Measurements from ENCODE around the gene NTSR1.

NTSR1 gene

GRCh38 chr20:62776035-62776691, 67.5 kb downstream of the NTSR1 start:
- no peak overlapping the region for H3K4me3 ChIP-seq (replicated peaks in 1 of 2; ENCODE audit: low read depth in 2 of 2, low read length in 2 of 2)
- no peak for TF ChIP-seq CTCF (IDR thresholded peaks at IDR 0.05; ENCODE audit: low read depth, low read length)
- no peak for DNase-seq (ENCODE audit: low read depth in 2 of 2)

GRCh38 chr20:62776692-62777527, 68.3 kb downstream of the NTSR1 start:
- no peak for TF ChIP-seq CTCF (IDR thresholded peaks at IDR 0.05; ENCODE audit: low read depth, low read length)
- H3K4me3 ChIP-seq (replicated peaks in 1 of 2; ENCODE audit: low read depth in 2 of 2, low read length in 2 of 2), result no peak overlapping the region
- DNase-seq (ENCODE audit: low read depth in 2 of 2), result peak in 1 of 2 donors; percentile 19

GRCh38 chr20:62777528-62777830, 68.8 kb downstream of the NTSR1 start:
- no peak overlapping the region for H3K4me3 ChIP-seq (replicated peaks in 1 of 2; ENCODE audit: low read depth in 2 of 2, low read length in 2 of 2)

GRCh38 chr20:62778058-62778457, 69.4 kb downstream of the NTSR1 start:
- no peak for TF ChIP-seq CTCF (IDR thresholded peaks at IDR 0.05; ENCODE audit: low read depth, low read length)
- DNase-seq (ENCODE audit: low read depth in 2 of 2), result no peak
- no peak overlapping the region for H3K4me3 ChIP-seq (replicated peaks in 1 of 2; ENCODE audit: low read depth in 2 of 2, low read length in 2 of 2)

More at GRCh38 chr20:62777528-62777830, 68.8 kb downstream of the NTSR1 start:
- no peak for TF ChIP-seq CTCF (IDR thresholded peaks at IDR 0.05; ENCODE audit: low read depth, low read length)
- DNase-seq (ENCODE audit: low read depth in 2 of 2), result no peak

GRCh38 chr20:62778601-62779416, 70.2 kb downstream of the NTSR1 start:
- TF ChIP-seq CTCF (IDR thresholded peaks at IDR 0.05; ENCODE audit: low read depth, low read length), result no peak
- no peak for DNase-seq (ENCODE audit: low read depth in 2 of 2)
- H3K4me3 ChIP-seq (replicated peaks in 1 of 2; ENCODE audit: low read depth in 2 of 2, low read length in 2 of 2), result no peak overlapping the region

- no peak for TF ChIP-seq CTCF (IDR thresholded peaks at IDR 0.05; ENCODE audit: low read depth, low read length)
- no peak for DNase-seq (ENCODE audit: low read depth in 2 of 2)
- no peak overlapping the region for H3K4me3 ChIP-seq (replicated peaks in 1 of 2; ENCODE audit: low read depth in 2 of 2, low read length in 2 of 2)
These were observed 70.7 kb downstream of the NTSR1 start for GRCh38 chr20:62779417-62779685.
